WTC11 (cell line): ENCODE data around the gene AFAP1L2. TPM values are rescaled to one million over a fixed set of nuclear protein-coding genes. Genes with fewer than 3 reads are reported as not detected.

Experiments used
- ATAC-seq: fragments of 200-7000 bp; cut with Tn5 transposase; 2 replicates; pipeline ENCODE4 v1.10.0; 2021; ENCODE audit warnings: mild to moderate bottlenecking, moderate library complexity
- CTCF ChIA-PET: fragments of 300-600 bp; sonication (Branson Sonifier 250); formaldehyde crosslinking; loops from one replicate; lab custom pipeline; 2021; ENCODE audit warnings: antibody characterized with exemption; lab: Charles Lee
- POLR2A ChIA-PET: fragments of 350-600 bp; sonication (Branson Sonifier 250); formaldehyde crosslinking; loops from one replicate; lab custom pipeline; 2021; ENCODE audit warnings: antibody characterized with exemption; lab: Charles Lee
- DNase-seq: peaks from one replicate; pipeline ENCODE4 v3.0.0; 2021; ENCODE audit warnings: low spot score
- H3K27ac Mint-ChIP-seq: 2 replicates; pipeline ENCODE4 v1.8.0; 2021; ENCODE audit warnings: mixed read lengths
- H3K27me3 Mint-ChIP-seq: 2 replicates; pipeline ENCODE4 v1.8.0; 2021; ENCODE audit warnings: low read depth, mild to moderate bottlenecking, moderate library complexity, mixed read lengths
- H3K36me3 Mint-ChIP-seq: 2 replicates; pipeline ENCODE4 v1.8.0; 2021; ENCODE audit warnings: mixed read lengths
- H3K4me1 Mint-ChIP-seq: 2 replicates; pipeline ENCODE4 v1.8.0; 2022; ENCODE audit warnings: mixed read lengths
- H3K4me3 Mint-ChIP-seq: 2 replicates; pipeline ENCODE4 v1.8.0; 2021; ENCODE audit warnings: mild to moderate bottlenecking, moderate library complexity, mixed read lengths
- H3K9me3 Mint-ChIP-seq: 2 replicates; pipeline ENCODE4 v1.8.0; 2021; ENCODE audit warnings: mixed read lengths
- CREM ChIP-seq: sonication (generic); formaldehyde crosslinking; IDR thresholded peaks from 2 replicates; pipeline ENCODE4 v1.8.1; 2022; ENCODE audit warnings: mild to moderate bottlenecking, missing genetic modification reagents, moderate library complexity
- EMX1 ChIP-seq: fragments of 250-450 bp; sonication (Bioruptor Pico); IDR thresholded peaks from 2 replicates; pipeline ENCODE4 v1.8.0; 2021; ENCODE audit warnings: mild to moderate bottlenecking
- ESRRA ChIP-seq: sonication (generic); formaldehyde crosslinking; IDR thresholded peaks from 2 replicates; pipeline ENCODE4 v1.8.1; 2022; ENCODE audit warnings: mild to moderate bottlenecking, missing genetic modification reagents, borderline replicate concordance
- FOXP1 ChIP-seq: sonication (generic); formaldehyde crosslinking; IDR thresholded peaks from 2 replicates; pipeline ENCODE4 v1.8.0; 2022; ENCODE audit warnings: missing genetic modification reagents, mild to moderate bottlenecking, moderate library complexity, borderline replicate concordance
- FOXP4 ChIP-seq: sonication (generic); formaldehyde crosslinking; IDR thresholded peaks from 2 replicates; pipeline ENCODE4 v1.8.0; 2022; ENCODE audit warnings: mild to moderate bottlenecking, missing genetic modification reagents
- GRHL2 ChIP-seq: fragments of 250-450 bp; sonication (Bioruptor Pico); IDR thresholded peaks from 2 replicates; pipeline ENCODE4 v1.8.0; 2022; ENCODE audit warnings: mild to moderate bottlenecking, moderate library complexity; ENCODE audit not compliant: insufficient replicate concordance, severe bottlenecking
- IRF2 ChIP-seq: sonication (generic); formaldehyde crosslinking; IDR thresholded peaks from 2 replicates; pipeline ENCODE4 v1.8.0; 2022; ENCODE audit warnings: low read depth, missing genetic modification reagents, borderline replicate concordance
- JUN ChIP-seq: sonication (generic); formaldehyde crosslinking; IDR thresholded peaks from 2 replicates; pipeline ENCODE4 v1.8.0; 2023; ENCODE audit warnings: mild to moderate bottlenecking, missing genetic modification reagents
- MAX ChIP-seq: sonication (generic); formaldehyde crosslinking; IDR thresholded peaks from 2 replicates; pipeline ENCODE4 v1.8.0; 2022; ENCODE audit warnings: mild to moderate bottlenecking, missing genetic modification reagents
- NFYB ChIP-seq: sonication (generic); formaldehyde crosslinking; conservative IDR thresholded peaks from 2 replicates; pipeline ENCODE4 v1.8.0; 2022; ENCODE audit warnings: low read depth, missing genetic modification reagents
- NR1H2 ChIP-seq: sonication (generic); formaldehyde crosslinking; IDR thresholded peaks from 2 replicates; pipeline ENCODE4 v1.9.0; 2021; ENCODE audit warnings: mild to moderate bottlenecking, moderate library complexity, missing genetic modification reagents
- SMAD4 ChIP-seq: sonication (generic); formaldehyde crosslinking; IDR thresholded peaks from 2 replicates; pipeline ENCODE4 v1.8.0; 2022; ENCODE audit warnings: mild to moderate bottlenecking, missing genetic modification reagents
- SP1 ChIP-seq: sonication (generic); formaldehyde crosslinking; conservative IDR thresholded peaks from 2 replicates; pipeline ENCODE4 v1.8.1; 2022; ENCODE audit warnings: missing genetic modification reagents
- STAT6 ChIP-seq: sonication (generic); formaldehyde crosslinking; conservative IDR thresholded peaks from 2 replicates; pipeline ENCODE4 v1.8.1; 2023; ENCODE audit warnings: mild to moderate bottlenecking, low read depth, missing genetic modification reagents, moderate library complexity
- TP53 ChIP-seq: sonication (generic); formaldehyde crosslinking; IDR thresholded peaks from 2 replicates; pipeline ENCODE4 v1.8.1; 2023; ENCODE audit warnings: mild to moderate bottlenecking, missing genetic modification reagents
- USF1 ChIP-seq: sonication (generic); formaldehyde crosslinking; IDR thresholded peaks from 2 replicates; pipeline ENCODE4 v1.8.0; 2022; ENCODE audit warnings: mild to moderate bottlenecking, missing genetic modification reagents
- ZBTB21 ChIP-seq: sonication (generic); formaldehyde crosslinking; IDR thresholded peaks from 2 replicates; pipeline ENCODE4 v1.8.1; 2023; ENCODE audit warnings: mild to moderate bottlenecking, missing genetic modification reagents, borderline replicate concordance
- ZNF121 ChIP-seq: sonication (generic); formaldehyde crosslinking; IDR thresholded peaks from 2 replicates; pipeline ENCODE4 v1.8.0; 2023; ENCODE audit warnings: missing genetic modification reagents
- ZNF416 ChIP-seq: fragments of 250-450 bp; sonication (Bioruptor Pico); IDR thresholded peaks from 2 replicates; pipeline ENCODE4 v1.9.0; 2021; ENCODE audit warnings: mild to moderate bottlenecking, inconsistent platforms
- total RNA-seq: library from RNA; stranded (reverse); gene quantifications from 3 replicates; pipeline ENCODE4 v1.2.3, GENCODE V29; 2021
- TF ChIP-seq, protein P1 (sequence below): fragments of 250-450 bp; sonication (Bioruptor Pico); IDR thresholded peaks from 2 replicates; pipeline ENCODE4 v1.9.0; 2021; ENCODE audit warnings: moderate library complexity, mild to moderate bottlenecking, inconsistent platforms, borderline replicate concordance
- TF ChIP-seq, protein P2 (sequence below): sonication (generic); formaldehyde crosslinking; IDR thresholded peaks from 2 replicates; pipeline ENCODE4 v1.8.1; 2022; ENCODE audit warnings: low read depth, missing genetic modification reagents, borderline replicate concordance
- TF ChIP-seq, protein P3 (sequence below): sonication (generic); formaldehyde crosslinking; IDR thresholded peaks from 2 replicates; pipeline ENCODE4 v1.8.0; 2022; ENCODE audit warnings: mild to moderate bottlenecking, missing genetic modification reagents
- TF ChIP-seq, protein P4 (sequence below): sonication (generic); formaldehyde crosslinking; IDR thresholded peaks from 2 replicates; pipeline ENCODE4 v1.8.1; 2023; ENCODE audit warnings: mild to moderate bottlenecking, missing genetic modification reagents
- TF ChIP-seq, protein P5 (sequence below): fragments of 200-600 bp; IDR thresholded peaks from 2 replicates; pipeline ENCODE4 v1.8.0; 2022; ENCODE audit warnings: antibody characterized with exemption

AFAP1L2 gene
- total RNA-seq, 1 experiment from 2014 or later, result 5.0 TPM

- TF ChIP-seq, protein P1, sequence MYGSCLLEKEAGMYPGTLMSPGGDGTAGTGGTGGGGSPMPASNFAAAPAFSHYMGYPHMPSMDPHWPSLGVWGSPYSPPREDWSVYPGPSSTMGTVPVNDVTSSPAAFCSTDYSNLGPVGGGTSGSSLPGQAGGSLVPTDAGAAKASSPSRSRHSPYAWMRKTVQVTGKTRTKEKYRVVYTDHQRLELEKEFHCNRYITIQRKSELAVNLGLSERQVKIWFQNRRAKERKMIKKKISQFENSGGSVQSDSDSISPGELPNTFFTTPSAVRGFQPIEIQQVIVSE (CRISPR knock-in tag), result no peak
- TF ChIP-seq, protein P2, sequence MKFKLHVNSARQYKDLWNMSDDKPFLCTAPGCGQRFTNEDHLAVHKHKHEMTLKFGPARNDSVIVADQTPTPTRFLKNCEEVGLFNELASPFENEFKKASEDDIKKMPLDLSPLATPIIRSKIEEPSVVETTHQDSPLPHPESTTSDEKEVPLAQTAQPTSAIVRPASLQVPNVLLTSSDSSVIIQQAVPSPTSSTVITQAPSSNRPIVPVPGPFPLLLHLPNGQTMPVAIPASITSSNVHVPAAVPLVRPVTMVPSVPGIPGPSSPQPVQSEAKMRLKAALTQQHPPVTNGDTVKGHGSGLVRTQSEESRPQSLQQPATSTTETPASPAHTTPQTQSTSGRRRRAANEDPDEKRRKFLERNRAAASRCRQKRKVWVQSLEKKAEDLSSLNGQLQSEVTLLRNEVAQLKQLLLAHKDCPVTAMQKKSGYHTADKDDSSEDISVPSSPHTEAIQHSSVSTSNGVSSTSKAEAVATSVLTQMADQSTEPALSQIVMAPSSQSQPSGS (CRISPR knock-in tag), result no peak
- TF ChIP-seq EMX1 (CRISPR knock-in tag) (no peak), NR1H2 (CRISPR knock-in tag) (no peak)
These were observed 61.3 kb downstream of the AFAP1L2 start (continued) for GRCh38 chr10:114342976-114343375.

- DNase-seq, result no peak
- POLR2A ChIA-PET, result no interaction called here
- no peak overlapping the region for H3K27ac Mint-ChIP-seq
These were observed 63.5 kb downstream of the AFAP1L2 start for GRCh38 chr10:114340816-114341215.

More at GRCh38 chr10:114340816-114341215, 63.5 kb downstream of the AFAP1L2 start:
- H3K36me3 Mint-ChIP-seq, result no peaks in the 10 kb centered on the region
- H3K4me1 Mint-ChIP-seq, result peaks cover 38% of the 10 kb centered on the region
- CTCF ChIA-PET, result interaction anchor here (1.9 to 4.5 kb wide), 2 partner anchors 37 to 118 kb away, joined by 4 to 25 read pairs; no protein-coding TSS in a partner anchor
- no peaks in the 10 kb centered on the region; the same call in 1 of the 2 replicates for H3K27me3 Mint-ChIP-seq
- H3K4me3 Mint-ChIP-seq, result no peak overlapping the region
- no peak for TF ChIP-seq MAX (CRISPR knock-in tag)
- TF ChIP-seq TP53 (CRISPR knock-in tag), result no peak
- TF ChIP-seq SP1 (CRISPR knock-in tag), result no peak
- TF ChIP-seq JUN (CRISPR knock-in tag), result no peak
- no peak for TF ChIP-seq ESRRA (CRISPR knock-in tag)
- no peak for TF ChIP-seq SMAD4 (CRISPR knock-in tag)
- TF ChIP-seq NFYB (CRISPR knock-in tag), result no peak
- TF ChIP-seq FOXP4 (CRISPR knock-in tag), result no peak
- TF ChIP-seq CREM (CRISPR knock-in tag), result no peak
- TF ChIP-seq USF1, result no peak
- no peak for TF ChIP-seq ZBTB21
- no peak for TF ChIP-seq ZNF121 (CRISPR knock-in tag)
- TF ChIP-seq FOXP1 (CRISPR knock-in tag), result no peak
- TF ChIP-seq ZNF416 (CRISPR knock-in tag), result no peak
- TF ChIP-seq, protein P3, sequence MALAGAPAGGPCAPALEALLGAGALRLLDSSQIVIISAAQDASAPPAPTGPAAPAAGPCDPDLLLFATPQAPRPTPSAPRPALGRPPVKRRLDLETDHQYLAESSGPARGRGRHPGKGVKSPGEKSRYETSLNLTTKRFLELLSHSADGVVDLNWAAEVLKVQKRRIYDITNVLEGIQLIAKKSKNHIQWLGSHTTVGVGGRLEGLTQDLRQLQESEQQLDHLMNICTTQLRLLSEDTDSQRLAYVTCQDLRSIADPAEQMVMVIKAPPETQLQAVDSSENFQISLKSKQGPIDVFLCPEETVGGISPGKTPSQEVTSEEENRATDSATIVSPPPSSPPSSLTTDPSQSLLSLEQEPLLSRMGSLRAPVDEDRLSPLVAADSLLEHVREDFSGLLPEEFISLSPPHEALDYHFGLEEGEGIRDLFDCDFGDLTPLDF, result no peak
- TF ChIP-seq STAT6 (CRISPR knock-in tag), result no peak
- TF ChIP-seq, protein P4, sequence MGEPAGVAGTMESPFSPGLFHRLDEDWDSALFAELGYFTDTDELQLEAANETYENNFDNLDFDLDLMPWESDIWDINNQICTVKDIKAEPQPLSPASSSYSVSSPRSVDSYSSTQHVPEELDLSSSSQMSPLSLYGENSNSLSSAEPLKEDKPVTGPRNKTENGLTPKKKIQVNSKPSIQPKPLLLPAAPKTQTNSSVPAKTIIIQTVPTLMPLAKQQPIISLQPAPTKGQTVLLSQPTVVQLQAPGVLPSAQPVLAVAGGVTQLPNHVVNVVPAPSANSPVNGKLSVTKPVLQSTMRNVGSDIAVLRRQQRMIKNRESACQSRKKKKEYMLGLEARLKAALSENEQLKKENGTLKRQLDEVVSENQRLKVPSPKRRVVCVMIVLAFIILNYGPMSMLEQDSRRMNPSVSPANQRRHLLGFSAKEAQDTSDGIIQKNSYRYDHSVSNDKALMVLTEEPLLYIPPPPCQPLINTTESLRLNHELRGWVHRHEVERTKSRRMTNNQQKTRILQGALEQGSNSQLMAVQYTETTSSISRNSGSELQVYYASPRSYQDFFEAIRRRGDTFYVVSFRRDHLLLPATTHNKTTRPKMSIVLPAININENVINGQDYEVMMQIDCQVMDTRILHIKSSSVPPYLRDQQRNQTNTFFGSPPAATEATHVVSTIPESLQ (CRISPR knock-in tag), result no peak
- TF ChIP-seq GRHL2 (CRISPR knock-in tag), result no peak
- TF ChIP-seq, protein P5, sequence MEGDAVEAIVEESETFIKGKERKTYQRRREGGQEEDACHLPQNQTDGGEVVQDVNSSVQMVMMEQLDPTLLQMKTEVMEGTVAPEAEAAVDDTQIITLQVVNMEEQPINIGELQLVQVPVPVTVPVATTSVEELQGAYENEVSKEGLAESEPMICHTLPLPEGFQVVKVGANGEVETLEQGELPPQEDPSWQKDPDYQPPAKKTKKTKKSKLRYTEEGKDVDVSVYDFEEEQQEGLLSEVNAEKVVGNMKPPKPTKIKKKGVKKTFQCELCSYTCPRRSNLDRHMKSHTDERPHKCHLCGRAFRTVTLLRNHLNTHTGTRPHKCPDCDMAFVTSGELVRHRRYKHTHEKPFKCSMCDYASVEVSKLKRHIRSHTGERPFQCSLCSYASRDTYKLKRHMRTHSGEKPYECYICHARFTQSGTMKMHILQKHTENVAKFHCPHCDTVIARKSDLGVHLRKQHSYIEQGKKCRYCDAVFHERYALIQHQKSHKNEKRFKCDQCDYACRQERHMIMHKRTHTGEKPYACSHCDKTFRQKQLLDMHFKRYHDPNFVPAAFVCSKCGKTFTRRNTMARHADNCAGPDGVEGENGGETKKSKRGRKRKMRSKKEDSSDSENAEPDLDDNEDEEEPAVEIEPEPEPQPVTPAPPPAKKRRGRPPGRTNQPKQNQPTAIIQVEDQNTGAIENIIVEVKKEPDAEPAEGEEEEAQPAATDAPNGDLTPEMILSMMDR, result no peak
- no peak for TF ChIP-seq IRF2 (CRISPR knock-in tag)
- TF ChIP-seq, all 79 proteins: peak for 0
- H3K9me3 Mint-ChIP-seq, result no peaks in the 10 kb centered on the region
- ATAC-seq, result no peak
